Measurements from ENCODE around the gene HOXA5.

GRCh38 chr7:27166531-27167505, 23.3 kb upstream of the HOXA5 start:
- TF ChIP-seq CTCF (IDR thresholded peaks at IDR 0.05) (no peak), EP300 (IDR thresholded peaks at IDR 0.05) (no peak), POLR2A (IDR thresholded peaks at IDR 0.05; ENCODE audit: low read depth) (no peak)

All from esophagus muscularis mucosa (tissue), 4 donors.